Muscle of back (tissue), 11 donors: ENCODE measurements around the gene NACA2. TPM values are rescaled to one million over a fixed set of nuclear protein-coding genes. Genes with fewer than 3 reads are reported as not detected.
"Not testable (repeated sequence)": the region's sequence is repeated elsewhere in the genome, so short reads cannot be mapped to it uniquely, and the experiment has no call there.

Experiments
- DNase-seq, 3 donors: peaks; one replicate each; pipeline versions ENCODE4 v3.0.0 to v3.0.0-alpha.2; 2013
- polyA plus RNA-seq, 10 donors: library from polyadenylated mRNA; unstranded; fragments of 120-200 nt; gene quantifications; one replicate each; pipeline ENCODE4 v1.2.1, GENCODE V29; 2013; ENCODE audit not compliant: insufficient read length in 10 of 10

Gene NACA2
- polyA plus RNA-seq, 10 donors = 0.59 to 2.6 (median 1.2) TPM

GRCh38 chr17:61552560-61552959 lies 38.5 kb downstream of the NACA2 start:
- not testable (repeated sequence) for DNase-seq

GRCh38 chr17:61551255-61551742 lies 39.7 kb downstream of the NACA2 start:
- DNase-seq = peak; percentile 20 to 76 (median 36)

GRCh38 chr17:61547113-61547512 lies 43.9 kb downstream of the NACA2 start:
- DNase-seq = no peak

GRCh38 chr17:61545335-61545938 lies 45.6 kb downstream of the NACA2 start:
- no peak for DNase-seq

- DNase-seq = no peak
These were observed 47.1 kb downstream of the NACA2 start for GRCh38 chr17:61543786-61544415.

GRCh38 chr17:61542027-61542426 lies 49.0 kb downstream of the NACA2 start:
- no peak for DNase-seq

GRCh38 chr17:61540874-61541273 lies 50.1 kb downstream of the NACA2 start:
- no peak for DNase-seq

Other genes starting within 250 kb of the NACA2 start
- gene TBX2, start 191.4 kb downstream of the NACA2 start, polyA plus RNA-seq = 10 to 100 TPM in 2 of 10 donors, 1 to 10 TPM in 8; 5.4 to 11.7 (median 9.0) TPM
- 10 to 100 TPM in 3 of 10 donors, 1 to 10 TPM in 7; 3.7 to 37.8 (median 6.0) TPM for gene TBX4, start 138.8 kb downstream of the NACA2 start, polyA plus RNA-seq